ENCODE data around the gene CTAG1A.
"Not testable (repeated sequence)": the region's sequence is repeated elsewhere in the genome, so short reads cannot be mapped to it uniquely, and the experiment has no call there.

The CTAG1A gene

GRCh38 chrX:154597221-154597620, 12.3 kb downstream of the CTAG1A start:
- no peak for DNase-seq
- TF ChIP-seq POLR2A (IDR thresholded peaks at IDR 0.05; ENCODE audit: low read length) (no peak), GATA1 (IDR thresholded peaks at IDR 0.05; ENCODE audit: low read depth, low read length) (no peak)

DNA sequence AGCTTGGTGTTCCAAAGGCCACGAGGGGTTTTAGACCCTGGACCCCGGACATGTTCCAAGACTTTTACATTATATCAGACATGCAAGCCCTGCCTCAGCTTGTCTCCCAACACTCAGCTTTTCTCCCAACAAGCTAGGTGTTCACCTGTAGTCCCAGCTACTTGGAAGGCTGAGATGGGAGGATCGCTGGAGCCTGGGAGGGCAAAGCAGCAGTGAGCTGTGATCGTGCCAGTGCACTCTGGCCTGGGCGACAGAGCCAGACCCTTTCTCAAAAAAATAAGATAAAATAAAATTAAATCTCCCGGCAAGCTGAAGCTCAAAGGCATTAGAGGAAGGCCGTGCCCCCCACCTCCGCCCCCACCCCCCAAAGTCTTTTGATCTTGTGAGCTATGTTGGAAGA, 13.7 kb downstream of the CTAG1A start:
- TF ChIP-seq POLR2A (IDR thresholded peaks at IDR 0.05; ENCODE audit: low read length) (no peak), GATA1 (IDR thresholded peaks at IDR 0.05; ENCODE audit: low read depth, low read length) (no peak)
- DNase-seq, result no peak

GRCh38 chrX:154599531-154599930, 14.6 kb downstream of the CTAG1A start:
- TF ChIP-seq GATA1 (IDR thresholded peaks at IDR 0.05; ENCODE audit: low read depth, low read length) (no peak), POLR2A (IDR thresholded peaks at IDR 0.05; ENCODE audit: low read length) (no peak)
- DNase-seq, result no peak

GRCh38 chrX:154600759-154601374, 15.9 kb downstream of the CTAG1A start:
- TF ChIP-seq GATA1 (IDR thresholded peaks at IDR 0.05; ENCODE audit: low read depth, low read length) (no peak), POLR2A (IDR thresholded peaks at IDR 0.05; ENCODE audit: low read length) (no peak)
- no peak for DNase-seq

- TF ChIP-seq POLR2A (IDR thresholded peaks at IDR 0.05; ENCODE audit: low read length) (no peak), GATA1 (IDR thresholded peaks at IDR 0.05; ENCODE audit: low read depth, low read length) (no peak)
- no peak for DNase-seq
Observed at GRCh38 chrX:154602226-154602625, 17.3 kb downstream of the CTAG1A start.

DNA sequence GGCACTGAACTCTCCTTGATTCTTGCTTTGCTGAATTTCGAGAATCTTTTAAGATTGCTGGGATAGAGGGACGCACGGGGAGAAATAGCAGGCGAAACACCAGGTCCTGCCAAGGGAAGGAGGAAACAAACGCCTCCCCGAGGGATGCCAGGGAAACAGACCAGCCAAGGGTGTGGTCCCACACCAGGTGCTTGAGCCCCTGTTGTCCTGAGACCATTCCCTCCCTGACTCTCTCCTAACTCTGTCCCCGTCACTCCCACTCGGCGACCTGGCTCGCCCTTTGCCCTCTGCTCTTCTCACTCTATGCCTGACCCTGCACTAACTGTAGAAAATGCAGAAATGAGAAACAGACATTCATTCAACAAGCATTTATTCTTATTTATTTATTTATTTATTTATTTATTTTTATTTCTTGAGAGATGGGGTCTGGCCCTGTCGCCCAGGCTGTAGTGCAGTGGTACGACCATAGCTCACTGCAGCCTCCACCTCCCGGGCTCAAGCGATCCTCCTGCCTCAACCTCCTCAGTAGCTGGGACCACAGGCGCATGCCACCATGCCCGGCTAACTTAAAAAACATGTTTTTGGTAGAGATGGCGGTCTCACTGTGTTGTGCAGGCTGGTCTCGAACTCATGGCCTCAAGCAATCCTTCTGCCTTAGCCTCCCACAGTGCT, 18.0 kb downstream of the CTAG1A start:
- no peak for DNase-seq
- no peak for TF ChIP-seq GATA1 (IDR thresholded peaks at IDR 0.05; ENCODE audit: low read depth, low read length)
- TF ChIP-seq POLR2A (IDR thresholded peaks at IDR 0.05; ENCODE audit: low read length), result no peak

GRCh38 chrX:154603438-154604430, 18.8 kb downstream of the CTAG1A start:
- TF ChIP-seq GATA1 (IDR thresholded peaks at IDR 0.05; ENCODE audit: low read depth, low read length) (no peak), POLR2A (IDR thresholded peaks at IDR 0.05; ENCODE audit: low read length) (no peak)
- DNase-seq, result no peak

DNA sequence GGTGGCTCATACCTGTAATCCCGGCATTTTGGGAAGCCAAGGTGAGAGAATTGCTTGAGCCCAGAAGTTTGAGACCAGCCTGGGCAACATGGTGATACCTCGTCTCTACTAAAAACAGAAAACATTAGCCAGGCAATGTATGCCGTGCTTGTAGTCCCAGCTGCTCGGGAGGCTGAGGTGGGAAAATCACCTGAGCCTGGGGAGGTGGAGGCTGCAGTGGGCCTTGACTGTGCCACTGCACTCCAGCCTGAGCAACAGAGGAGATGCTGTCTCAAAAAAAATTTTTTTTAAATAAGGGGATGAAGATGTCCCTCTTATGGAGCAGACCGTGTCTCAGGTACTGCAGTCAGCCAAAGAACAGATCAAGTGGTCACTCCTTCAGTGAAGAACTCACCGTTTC, 20.6 kb downstream of the CTAG1A start:
- no peak for TF ChIP-seq POLR2A (IDR thresholded peaks at IDR 0.05; ENCODE audit: low read length)
- TF ChIP-seq GATA1 (IDR thresholded peaks at IDR 0.05; ENCODE audit: low read depth, low read length), result no peak
- DNase-seq, result no peak

DNA sequence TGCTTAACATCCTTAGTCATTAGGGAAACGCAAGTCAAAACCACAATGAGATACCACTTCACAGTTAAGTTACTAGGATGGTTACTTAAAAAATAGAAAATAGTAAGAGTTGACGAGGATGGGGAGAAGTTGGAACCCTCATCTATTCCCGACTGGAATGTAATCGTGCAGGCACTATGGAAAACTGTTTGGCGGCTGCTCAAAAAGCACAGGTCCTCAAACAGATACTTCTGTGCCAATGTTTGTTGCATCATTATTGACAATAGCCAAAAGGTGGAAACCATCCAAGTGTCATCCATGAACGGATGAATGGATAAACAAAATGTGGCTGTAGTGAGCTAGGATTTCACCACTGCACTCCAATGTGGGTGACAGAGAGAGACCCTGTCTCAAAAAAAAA, 22.4 kb downstream of the CTAG1A start:
- TF ChIP-seq GATA1 (IDR thresholded peaks at IDR 0.05; ENCODE audit: low read depth, low read length) (no peak), POLR2A (IDR thresholded peaks at IDR 0.05; ENCODE audit: low read length) (no peak)
- no peak for DNase-seq

- DNase-seq, result not testable (repeated sequence)
Observed at GRCh38 chrX:154607976-154608375, 23.0 kb downstream of the CTAG1A start.

GRCh38 chrX:154608823-154609222, 23.9 kb downstream of the CTAG1A start:
- not testable (repeated sequence) for DNase-seq

GRCh38 chrX:154611146-154611545, 26.2 kb downstream of the CTAG1A start:
- DNase-seq, result not testable (repeated sequence)

GRCh38 chrX:154613586-154613985, 28.7 kb downstream of the CTAG1A start:
- not testable (repeated sequence) for DNase-seq

DNA sequence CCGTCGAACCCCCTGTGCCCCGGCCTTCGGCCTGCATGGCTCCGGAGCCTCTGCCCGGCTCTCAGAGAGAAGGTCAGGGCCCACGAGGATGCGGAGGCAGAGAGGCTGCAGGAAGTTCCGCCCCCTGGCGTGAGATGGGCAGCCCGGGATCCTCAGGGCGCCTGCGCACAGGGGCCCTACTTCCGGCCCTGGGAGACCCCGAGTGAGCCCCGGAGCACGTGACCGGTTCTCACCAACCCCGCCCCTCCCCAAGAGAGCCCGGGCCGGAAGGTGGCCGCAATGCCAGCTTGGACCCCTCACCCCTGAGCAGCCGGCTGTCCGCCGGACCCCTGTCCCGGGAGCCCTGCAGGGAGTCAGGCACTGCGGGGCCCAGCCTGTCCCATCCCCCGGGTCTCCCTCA, 34.2 kb downstream of the CTAG1A start, which contains the start of gene CTAG1B:
Gene CTAG1B, minus strand, starts transcription at position 101 of the 400 bp plus-strand sequence. Its CDS starts 64 bp downstream, at position 37.
- not testable (repeated sequence) for DNase-seq

DNA sequence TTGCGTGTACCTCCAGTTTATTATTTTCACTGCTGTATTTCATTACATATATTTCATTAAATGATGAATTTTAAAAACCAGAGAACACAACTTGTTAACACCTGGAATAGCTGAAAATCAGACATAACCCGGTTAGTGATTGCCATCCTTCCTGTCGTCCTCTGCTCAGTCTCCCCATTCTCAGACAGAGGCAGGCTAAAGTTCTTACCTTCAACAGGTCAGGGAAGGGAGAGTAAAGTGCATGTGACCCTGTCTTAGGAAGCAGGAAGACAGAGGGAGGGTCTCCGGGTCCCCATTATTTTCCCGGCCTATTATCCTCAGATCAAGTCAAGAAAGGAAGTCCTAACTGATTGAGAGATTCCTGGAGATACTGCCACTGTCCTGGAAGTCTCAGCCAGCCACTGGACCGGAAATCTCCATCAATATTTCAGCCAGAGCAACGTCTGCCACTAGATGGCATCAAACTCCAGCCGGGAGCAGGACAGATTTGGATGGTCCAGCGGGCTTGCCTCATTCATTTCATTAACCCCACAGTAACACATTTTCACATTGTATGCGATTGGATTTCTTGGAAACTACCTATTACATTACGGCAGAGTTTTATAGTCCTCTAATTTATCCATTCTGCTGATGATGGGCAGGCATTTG, 36.0 kb downstream of the CTAG1A start:
- not testable (repeated sequence) for DNase-seq

DNA sequence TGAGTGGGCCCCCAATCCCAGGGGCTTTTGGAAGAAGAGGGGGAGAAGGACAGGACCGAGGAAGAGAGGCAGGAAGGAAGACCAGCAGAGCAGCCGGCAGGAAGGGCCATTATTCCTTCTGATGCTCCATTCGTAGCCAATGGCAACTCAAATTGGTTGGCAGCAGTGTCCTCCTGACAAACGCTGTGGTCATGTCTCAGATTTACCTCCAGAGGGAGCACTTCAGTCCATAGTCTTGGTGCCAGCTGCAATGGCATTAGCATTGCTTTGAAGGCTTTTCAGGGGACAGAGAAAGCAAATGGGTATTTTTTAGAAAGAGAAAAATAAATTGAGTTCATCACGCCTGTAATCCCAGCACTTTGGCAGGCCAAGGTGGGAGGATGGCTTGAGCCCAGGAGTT, 44.0 kb downstream of the CTAG1A start:
- DNase-seq, result not testable (repeated sequence)

GRCh38 chrX:154630949-154631348, 46.0 kb downstream of the CTAG1A start:
- DNase-seq, result not testable (repeated sequence)

DNA sequence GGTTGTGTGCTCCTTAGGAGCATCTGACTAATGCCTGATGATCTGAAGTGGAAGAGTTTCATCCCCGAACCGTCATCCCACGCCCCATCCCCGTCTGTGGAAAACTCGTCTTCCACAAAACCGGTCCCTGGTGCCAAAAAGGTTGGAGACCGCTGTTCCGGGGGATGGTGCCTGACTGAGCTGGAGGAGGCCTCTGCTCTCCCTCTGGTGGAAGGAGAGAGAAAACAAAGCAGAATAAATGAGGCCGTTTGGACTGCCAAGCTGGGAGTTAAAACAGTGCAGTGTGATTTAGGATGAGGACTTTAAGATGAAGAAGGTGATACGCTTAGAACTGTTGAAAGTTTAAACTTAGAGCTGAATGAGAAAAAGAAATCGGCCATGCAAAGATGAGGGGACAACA, 48.7 kb downstream of the CTAG1A start:
- DNase-seq, result not testable (repeated sequence)

Measured in erythroblast (primary cell).